WTC11 (cell line): ENCODE results near the gene INHBC. TPM values are rescaled to one million over a fixed set of nuclear protein-coding genes. Genes with fewer than 3 reads are reported as not detected.
A peak's percentile ranks its signal among the peaks of the same experiment; 100 is the strongest.

ENCODE experiments used
- ATAC-seq: fragments of 200-7000 bp; cut with Tn5 transposase; 2 replicates; pipeline ENCODE4 v1.10.0; 2021; ENCODE audit warnings: mild to moderate bottlenecking, moderate library complexity
- CTCF ChIA-PET: fragments of 300-600 bp; sonication (Branson Sonifier 250); formaldehyde crosslinking; loops from one replicate; lab custom pipeline; 2021; ENCODE audit warnings: antibody characterized with exemption; lab: Charles Lee
- POLR2A ChIA-PET: fragments of 350-600 bp; sonication (Branson Sonifier 250); formaldehyde crosslinking; loops from one replicate; lab custom pipeline; 2021; ENCODE audit warnings: antibody characterized with exemption; lab: Charles Lee
- DNase-seq: peaks from one replicate; pipeline ENCODE4 v3.0.0; 2021; ENCODE audit warnings: low spot score
- H3K27ac Mint-ChIP-seq: 2 replicates; pipeline ENCODE4 v1.8.0; 2021; ENCODE audit warnings: mixed read lengths
- H3K27me3 Mint-ChIP-seq: 2 replicates; pipeline ENCODE4 v1.8.0; 2021; ENCODE audit warnings: low read depth, mild to moderate bottlenecking, moderate library complexity, mixed read lengths
- H3K36me3 Mint-ChIP-seq: 2 replicates; pipeline ENCODE4 v1.8.0; 2021; ENCODE audit warnings: mixed read lengths
- H3K4me1 Mint-ChIP-seq: 2 replicates; pipeline ENCODE4 v1.8.0; 2022; ENCODE audit warnings: mixed read lengths
- H3K4me3 Mint-ChIP-seq: 2 replicates; pipeline ENCODE4 v1.8.0; 2021; ENCODE audit warnings: mild to moderate bottlenecking, moderate library complexity, mixed read lengths
- H3K9me3 Mint-ChIP-seq: 2 replicates; pipeline ENCODE4 v1.8.0; 2021; ENCODE audit warnings: mixed read lengths
- AFF4 ChIP-seq: sonication (generic); formaldehyde crosslinking; IDR thresholded peaks from 2 replicates; pipeline ENCODE4 v1.8.1; 2023; ENCODE audit warnings: mild to moderate bottlenecking, missing genetic modification reagents, borderline replicate concordance
- ATF1 ChIP-seq: sonication (generic); formaldehyde crosslinking; IDR thresholded peaks from 2 replicates; pipeline ENCODE4 v1.8.1; 2023; ENCODE audit warnings: mild to moderate bottlenecking, moderate library complexity, missing genetic modification reagents
- ATF2 ChIP-seq: sonication (generic); formaldehyde crosslinking; IDR thresholded peaks from 2 replicates; pipeline ENCODE4 v1.8.1; 2022; ENCODE audit warnings: low read depth, missing genetic modification reagents, borderline replicate concordance
- CREM ChIP-seq: sonication (generic); formaldehyde crosslinking; IDR thresholded peaks from 2 replicates; pipeline ENCODE4 v1.8.1; 2022; ENCODE audit warnings: mild to moderate bottlenecking, missing genetic modification reagents, moderate library complexity
- FOXJ3 ChIP-seq: sonication (generic); formaldehyde crosslinking; IDR thresholded peaks from 2 replicates; pipeline ENCODE4 v1.9.0; 2021; ENCODE audit warnings: missing genetic modification reagents, mild to moderate bottlenecking, borderline replicate concordance
- JUN ChIP-seq: sonication (generic); formaldehyde crosslinking; IDR thresholded peaks from 2 replicates; pipeline ENCODE4 v1.8.0; 2023; ENCODE audit warnings: mild to moderate bottlenecking, missing genetic modification reagents
- OVOL2 ChIP-seq: fragments of 250-450 bp; sonication (Bioruptor Pico); IDR thresholded peaks from 2 replicates; pipeline ENCODE4 v1.9.0; 2021; ENCODE audit warnings: mild to moderate bottlenecking, borderline replicate concordance
- RELA ChIP-seq: sonication (generic); formaldehyde crosslinking; IDR thresholded peaks from 2 replicates; pipeline ENCODE4 v1.8.1; 2022; ENCODE audit warnings: missing genetic modification reagents, mild to moderate bottlenecking, borderline replicate concordance
- USF1 ChIP-seq: sonication (generic); formaldehyde crosslinking; IDR thresholded peaks from 2 replicates; pipeline ENCODE4 v1.8.0; 2022; ENCODE audit warnings: mild to moderate bottlenecking, missing genetic modification reagents
- ZNF121 ChIP-seq: sonication (generic); formaldehyde crosslinking; IDR thresholded peaks from 2 replicates; pipeline ENCODE4 v1.8.0; 2023; ENCODE audit warnings: missing genetic modification reagents
- ZNF263 ChIP-seq: sonication (generic); formaldehyde crosslinking; IDR thresholded peaks from 2 replicates; pipeline ENCODE4 v1.8.1; 2022; ENCODE audit warnings: low read depth, mild to moderate bottlenecking, moderate library complexity, missing genetic modification reagents
- total RNA-seq: library from RNA; stranded (reverse); gene quantifications from 3 replicates; pipeline ENCODE4 v1.2.3, GENCODE V29; 2021
- TF ChIP-seq, protein P1 (sequence below): sonication (generic); formaldehyde crosslinking; IDR thresholded peaks from 2 replicates; pipeline ENCODE4 v1.8.1; 2023; ENCODE audit warnings: mild to moderate bottlenecking, missing genetic modification reagents, moderate library complexity
- TF ChIP-seq, protein P2 (sequence below): fragments of 200-600 bp; IDR thresholded peaks from 2 replicates; pipeline ENCODE4 v1.8.0; 2022; ENCODE audit warnings: antibody characterized with exemption

Gene INHBC
- total RNA-seq, 1 experiment from 2014 or later = 0.20 TPM

DNA sequence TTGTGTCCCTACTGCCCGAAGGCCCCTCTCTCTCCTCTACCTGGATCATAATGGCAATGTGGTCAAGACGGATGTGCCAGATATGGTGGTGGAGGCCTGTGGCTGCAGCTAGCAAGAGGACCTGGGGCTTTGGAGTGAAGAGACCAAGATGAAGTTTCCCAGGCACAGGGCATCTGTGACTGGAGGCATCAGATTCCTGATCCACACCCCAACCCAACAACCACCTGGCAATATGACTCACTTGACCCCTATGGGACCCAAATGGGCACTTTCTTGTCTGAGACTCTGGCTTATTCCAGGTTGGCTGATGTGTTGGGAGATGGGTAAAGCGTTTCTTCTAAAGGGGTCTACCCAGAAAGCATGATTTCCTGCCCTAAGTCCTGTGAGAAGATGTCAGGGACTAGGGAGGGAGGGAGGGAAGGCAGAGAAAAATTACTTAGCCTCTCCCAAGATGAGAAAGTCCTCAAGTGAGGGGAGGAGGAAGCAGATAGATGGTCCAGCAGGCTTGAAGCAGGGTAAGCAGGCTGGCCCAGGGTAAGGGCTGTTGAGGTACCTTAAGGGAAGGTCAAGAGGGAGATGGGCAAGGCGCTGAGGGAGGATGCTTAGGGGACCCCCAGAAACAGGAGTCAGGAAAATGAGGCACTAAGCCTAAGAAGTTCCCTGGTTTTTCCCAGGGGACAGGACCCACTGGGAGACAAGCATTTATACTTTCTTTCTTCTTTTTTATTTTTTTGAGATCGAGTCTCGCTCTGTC is 22.3 kb downstream of the INHBC start:
- Mint-ChIP-seq H3K4me3 (peak overlapping the region; percentile 69), H3K4me1 (peaks cover 53% of the 10 kb centered on the region), H3K27ac (no peak overlapping the region), H3K36me3 (no peaks in the 10 kb centered on the region), H3K9me3 (no peaks in the 10 kb centered on the region), H3K27me3 (no peaks in the 10 kb centered on the region)
- ChIA-PET POLR2A (interaction anchor here (1.2 kb wide), 1 partner anchor 115 kb away, joined by 3 read pairs; no protein-coding TSS in a partner anchor), CTCF (interaction anchor here (1.6 to 9.4 kb wide), 13 partner anchors 18 to 243 kb away, joined by 6 to 245 read pairs (median 20); partner anchors contain the start of gene INHBC)
- ATAC-seq = no peak
- no peak for DNase-seq
- TF ChIP-seq ATF1 (CRISPR knock-in tag) (no peak), AFF4 (CRISPR knock-in tag) (no peak)

- no peak for TF ChIP-seq FOXJ3
- TF ChIP-seq USF1 (CRISPR knock-in tag) = peak; percentile 57; the same call in 1 of the 2 replicates
- no peak for TF ChIP-seq JUN (CRISPR knock-in tag)
- Mint-ChIP-seq H3K4me1 (peaks cover 52% of the 10 kb centered on the region), H3K27me3 (peaks cover 7% of the 10 kb centered on the region), H3K27ac (peak overlapping the region; percentile 100), H3K4me3 (peak overlapping the region; percentile 96), H3K9me3 (no peaks in the 10 kb centered on the region), H3K36me3 (no peaks in the 10 kb centered on the region)
- ChIA-PET POLR2A (interaction anchor here (0.6 to 2.0 kb wide), 17 partner anchors 13 to 233 kb away, joined by 3 to 9 read pairs (median 3); partner anchors contain the start of genes DDIT3 and SHMT2), CTCF (interaction anchor here (0.6 to 5.2 kb wide), 64 partner anchors 9 to 822 kb away, joined by 3 to 88 read pairs (median 4); partner anchors contain the start of genes DCTN2, DDIT3, INHBC and LRP1)
- no peak for ATAC-seq
- no peak for DNase-seq
Observed at GRCh38 chr12:57458665-57459054, 24.1 kb downstream of the INHBC start.

DNA sequence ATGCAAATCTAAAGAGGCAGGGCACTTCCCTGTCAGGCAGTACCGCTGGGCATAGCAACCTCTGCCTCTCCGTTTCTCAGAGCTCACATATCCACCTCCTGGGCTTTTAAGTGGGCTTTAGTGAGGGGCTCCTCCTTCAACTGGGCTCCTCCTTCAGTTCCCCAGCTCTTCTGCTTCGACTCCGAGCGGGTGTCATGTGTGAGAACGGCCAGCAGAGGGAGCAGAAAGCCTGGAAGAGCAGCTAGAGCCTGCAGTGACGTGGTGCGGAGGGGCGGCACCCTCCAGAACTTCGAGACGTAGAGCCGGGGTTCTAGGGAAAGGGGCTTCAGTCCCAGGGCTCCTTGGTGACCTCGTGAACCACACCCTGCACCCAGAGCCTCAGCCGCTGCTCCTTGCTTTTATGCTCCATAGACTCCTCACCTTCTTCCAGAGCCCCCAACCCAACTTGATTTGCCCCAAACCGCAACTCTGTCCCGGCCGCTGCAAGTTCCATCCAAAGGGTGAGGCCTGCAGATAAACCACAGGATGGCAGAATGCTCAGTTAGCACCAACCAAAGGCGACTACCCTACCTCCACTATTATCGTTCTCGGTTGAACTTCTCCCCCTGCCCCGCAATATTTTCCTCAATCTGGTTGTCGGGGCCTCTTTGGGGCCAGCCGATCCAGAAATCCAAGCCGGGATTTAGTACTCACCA is 24.6 kb downstream of the INHBC start:
- H3K4me1 Mint-ChIP-seq = peaks cover 52% of the 10 kb centered on the region
- peak overlapping the region; percentile 100 for H3K27ac Mint-ChIP-seq
- H3K36me3 Mint-ChIP-seq = no peaks in the 10 kb centered on the region
- ChIA-PET POLR2A (interaction anchor here (0.7 to 2.0 kb wide), 15 partner anchors 12 to 233 kb away, joined by 3 to 9 read pairs (median 3); partner anchors contain the start of genes DDIT3 and SHMT2), CTCF (interaction anchor here (0.6 to 5.2 kb wide), 65 partner anchors 9 to 822 kb away, joined by 3 to 88 read pairs (median 4); partner anchors contain the start of genes DCTN2, DDIT3, INHBC and LRP1)
- no peaks in the 10 kb centered on the region for H3K9me3 Mint-ChIP-seq
- ATAC-seq (peak; percentile 60), DNase-seq (peak; percentile 99)
- peak overlapping the region; percentile 96 for H3K4me3 Mint-ChIP-seq
- peaks cover 7% of the 10 kb centered on the region for H3K27me3 Mint-ChIP-seq
- TF ChIP-seq ATF2 (no peak), RELA (CRISPR knock-in tag) (no peak), CREM (peak; percentile 48; the same call in 1 of the 2 replicates), OVOL2 (CRISPR knock-in tag) (no peak), ZNF263 (no peak), ZNF121 (no peak), AFF4 (CRISPR knock-in tag) (0 out of 2 replicates have a peak, but pooled peaks have one; percentile 87)
- TF ChIP-seq, protein P1, sequence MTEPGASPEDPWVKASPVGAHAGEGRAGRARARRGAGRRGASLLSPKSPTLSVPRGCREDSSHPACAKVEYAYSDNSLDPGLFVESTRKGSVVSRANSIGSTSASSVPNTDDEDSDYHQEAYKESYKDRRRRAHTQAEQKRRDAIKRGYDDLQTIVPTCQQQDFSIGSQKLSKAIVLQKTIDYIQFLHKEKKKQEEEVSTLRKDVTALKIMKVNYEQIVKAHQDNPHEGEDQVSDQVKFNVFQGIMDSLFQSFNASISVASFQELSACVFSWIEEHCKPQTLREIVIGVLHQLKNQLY (CRISPR knock-in tag) = no peak
- TF ChIP-seq, protein P2, sequence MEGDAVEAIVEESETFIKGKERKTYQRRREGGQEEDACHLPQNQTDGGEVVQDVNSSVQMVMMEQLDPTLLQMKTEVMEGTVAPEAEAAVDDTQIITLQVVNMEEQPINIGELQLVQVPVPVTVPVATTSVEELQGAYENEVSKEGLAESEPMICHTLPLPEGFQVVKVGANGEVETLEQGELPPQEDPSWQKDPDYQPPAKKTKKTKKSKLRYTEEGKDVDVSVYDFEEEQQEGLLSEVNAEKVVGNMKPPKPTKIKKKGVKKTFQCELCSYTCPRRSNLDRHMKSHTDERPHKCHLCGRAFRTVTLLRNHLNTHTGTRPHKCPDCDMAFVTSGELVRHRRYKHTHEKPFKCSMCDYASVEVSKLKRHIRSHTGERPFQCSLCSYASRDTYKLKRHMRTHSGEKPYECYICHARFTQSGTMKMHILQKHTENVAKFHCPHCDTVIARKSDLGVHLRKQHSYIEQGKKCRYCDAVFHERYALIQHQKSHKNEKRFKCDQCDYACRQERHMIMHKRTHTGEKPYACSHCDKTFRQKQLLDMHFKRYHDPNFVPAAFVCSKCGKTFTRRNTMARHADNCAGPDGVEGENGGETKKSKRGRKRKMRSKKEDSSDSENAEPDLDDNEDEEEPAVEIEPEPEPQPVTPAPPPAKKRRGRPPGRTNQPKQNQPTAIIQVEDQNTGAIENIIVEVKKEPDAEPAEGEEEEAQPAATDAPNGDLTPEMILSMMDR = peak; percentile 95
